ENCODE measurements around the gene EDARADD. TPM values are rescaled to one million over a fixed set of nuclear protein-coding genes. Genes with fewer than 3 reads are reported as not detected.

The EDARADD gene
- total and polyA plus RNA-seq, 4 donors = 0.13 to 0.67 (median 0.26) TPM

GRCh38 chr1:236426215-236426614 lies 32.1 kb downstream of the EDARADD start:
- H3K4me1 ChIP-seq (ENCODE audit: control insufficient read depth in 4 of 4, insufficient read depth in 4 of 4, low read length in 3 of 4) = no peaks in the 10 kb centered on the region
- H3K36me3 ChIP-seq (ENCODE audit: control insufficient read depth in 4 of 4, insufficient read depth in 3 of 4, low read depth in 1 of 4, low read length in 3 of 4) = no peaks in the 10 kb centered on the region
- H3K9ac ChIP-seq (ENCODE audit: low read depth in 1 of 2, low read length in 2 of 2) = no peak overlapping the region
- no peaks in the 10 kb centered on the region for H3K9me3 ChIP-seq (ENCODE audit: control insufficient read depth in 4 of 4, low read length in 3 of 4)
- TF ChIP-seq NR2F2 (IDR thresholded peaks at IDR 0.05) = no peak
- no peak for TF ChIP-seq JUND (IDR thresholded peaks at IDR 0.05)
- no peak for TF ChIP-seq SP1 (IDR thresholded peaks at IDR 0.05)
- TF ChIP-seq HNF4G (IDR thresholded peaks at IDR 0.05) = no peak
- WGBS = 95% methylated on average over 3 of the region's 3 CpGs
- no peak overlapping the region for H3K27ac ChIP-seq (ENCODE audit: low read depth in 1 of 2, low read length in 2 of 2)
- no peak for DNase-seq (ENCODE audit: low spot score)
- no peak overlapping the region for H3K4me3 ChIP-seq (ENCODE audit: low read depth in 1 of 3, low read length in 3 of 3)
- H3K27me3 ChIP-seq (ENCODE audit: control insufficient read depth in 4 of 4, insufficient read depth in 4 of 4, low read length in 3 of 4) = no peaks in the 10 kb centered on the region

DNA sequence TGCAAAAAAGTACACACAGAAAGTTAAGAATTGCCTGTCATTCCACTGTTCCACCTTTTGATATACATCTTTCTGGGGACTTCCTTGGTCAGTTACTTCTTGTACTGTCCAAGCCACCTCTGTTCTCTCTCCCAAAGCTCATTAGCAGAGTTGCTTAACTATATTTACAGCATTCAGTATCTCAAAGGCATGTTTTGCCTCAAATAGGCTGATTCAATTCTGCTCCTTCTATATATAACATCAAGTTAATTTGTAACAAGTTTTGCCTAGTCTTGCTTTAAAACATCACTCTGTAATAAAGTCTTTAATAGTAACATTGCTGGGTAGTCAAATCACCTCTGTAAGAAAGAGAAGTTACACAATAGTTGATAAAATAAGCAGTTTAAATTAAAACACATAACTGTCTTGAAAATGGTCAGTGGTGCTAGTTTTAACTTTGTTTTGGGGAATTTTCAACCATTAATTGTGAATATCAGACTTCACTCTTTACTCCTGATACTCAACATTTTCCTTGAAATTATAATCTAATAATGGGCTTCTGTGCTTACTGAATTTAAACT lies 35.7 kb downstream of the EDARADD start:
- Histone ChIP-seq H3K36me3 (ENCODE audit: control insufficient read depth in 4 of 4, insufficient read depth in 3 of 4, low read depth in 1 of 4, low read length in 3 of 4) (no peaks in the 10 kb centered on the region), H3K9me3 (ENCODE audit: control insufficient read depth in 4 of 4, low read length in 3 of 4) (no peaks in the 10 kb centered on the region), H3K4me3 (ENCODE audit: low read depth in 1 of 3, low read length in 3 of 3) (no peak overlapping the region), H3K27me3 (ENCODE audit: control insufficient read depth in 4 of 4, insufficient read depth in 4 of 4, low read length in 3 of 4) (no peaks in the 10 kb centered on the region), H3K9ac (ENCODE audit: low read depth in 1 of 2, low read length in 2 of 2) (no peak overlapping the region), H3K4me1 (ENCODE audit: control insufficient read depth in 4 of 4, insufficient read depth in 4 of 4, low read length in 3 of 4) (no peaks in the 10 kb centered on the region), H3K27ac (ENCODE audit: low read depth in 1 of 2, low read length in 2 of 2) (no peak overlapping the region)
- TF ChIP-seq GABPA (IDR thresholded peaks at IDR 0.05 in 1 of 2, conservative IDR thresholded peaks at IDR 0.05 in 1 of 2) (no peak), RXRA (IDR thresholded peaks at IDR 0.05) (no peak), EGR1 (IDR thresholded peaks at IDR 0.05; ENCODE audit: low read depth in 2 of 2) (no peak), HNF4G (IDR thresholded peaks at IDR 0.05) (no peak), FOXA1 (IDR thresholded peaks at IDR 0.05) (no peak), TAF1 (conservative IDR thresholded peaks at IDR 0.05) (no peak), SP1 (IDR thresholded peaks at IDR 0.05) (no peak), RAD21 (IDR thresholded peaks at IDR 0.05) (no peak), NR2F2 (IDR thresholded peaks at IDR 0.05) (no peak), ATF3 (IDR thresholded peaks at IDR 0.05) (no peak)
- TF ChIP-seq, protein P1, sequence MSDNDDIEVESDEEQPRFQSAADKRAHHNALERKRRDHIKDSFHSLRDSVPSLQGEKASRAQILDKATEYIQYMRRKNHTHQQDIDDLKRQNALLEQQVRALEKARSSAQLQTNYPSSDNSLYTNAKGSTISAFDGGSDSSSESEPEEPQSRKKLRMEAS (IDR thresholded peaks at IDR 0.05) = no peak
- TF ChIP-seq, protein P2, sequence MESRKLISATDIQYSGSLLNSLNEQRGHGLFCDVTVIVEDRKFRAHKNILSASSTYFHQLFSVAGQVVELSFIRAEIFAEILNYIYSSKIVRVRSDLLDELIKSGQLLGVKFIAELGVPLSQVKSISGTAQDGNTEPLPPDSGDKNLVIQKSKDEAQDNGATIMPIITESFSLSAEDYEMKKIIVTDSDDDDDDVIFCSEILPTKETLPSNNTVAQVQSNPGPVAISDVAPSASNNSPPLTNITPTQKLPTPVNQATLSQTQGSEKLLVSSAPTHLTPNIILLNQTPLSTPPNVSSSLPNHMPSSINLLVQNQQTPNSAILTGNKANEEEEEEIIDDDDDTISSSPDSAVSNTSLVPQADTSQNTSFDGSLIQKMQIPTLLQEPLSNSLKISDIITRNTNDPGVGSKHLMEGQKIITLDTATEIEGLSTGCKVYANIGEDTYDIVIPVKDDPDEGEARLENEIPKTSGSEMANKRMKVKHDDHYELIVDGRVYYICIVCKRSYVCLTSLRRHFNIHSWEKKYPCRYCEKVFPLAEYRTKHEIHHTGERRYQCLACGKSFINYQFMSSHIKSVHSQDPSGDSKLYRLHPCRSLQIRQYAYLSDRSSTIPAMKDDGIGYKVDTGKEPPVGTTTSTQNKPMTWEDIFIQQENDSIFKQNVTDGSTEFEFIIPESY (IDR thresholded peaks at IDR 0.05) = no peak
- no peak for DNase-seq (ENCODE audit: low spot score)

DNA sequence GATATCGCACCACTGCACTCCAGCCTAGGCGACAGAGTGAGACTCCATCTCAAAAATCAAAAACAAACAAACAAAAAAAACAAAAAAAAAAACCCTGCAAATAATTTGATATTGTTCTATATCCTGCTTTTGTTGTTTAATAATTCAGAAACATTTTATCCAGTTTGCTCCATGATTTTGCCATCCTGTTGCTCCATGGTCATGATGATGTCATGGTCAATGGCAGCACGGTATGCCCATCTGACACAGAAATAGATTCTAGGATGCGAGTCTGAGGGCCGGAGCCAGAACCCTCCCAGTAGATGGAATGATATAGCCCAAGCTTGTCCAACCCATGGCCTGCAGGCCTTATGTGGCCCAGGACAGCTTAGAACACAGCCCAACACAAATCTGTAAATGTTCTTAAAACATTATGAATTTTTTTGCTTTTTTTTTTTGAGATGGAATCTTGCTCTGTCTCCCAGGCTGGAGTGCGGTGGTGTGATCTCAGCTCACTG lies 39.8 kb downstream of the EDARADD start:
- Histone ChIP-seq H3K36me3 (ENCODE audit: control insufficient read depth in 4 of 4, insufficient read depth in 3 of 4, low read depth in 1 of 4, low read length in 3 of 4) (no peaks in the 10 kb centered on the region), H3K27ac (ENCODE audit: low read depth in 1 of 2, low read length in 2 of 2) (no peak overlapping the region), H3K4me3 (ENCODE audit: low read depth in 1 of 3, low read length in 3 of 3) (no peak overlapping the region), H3K9ac (ENCODE audit: low read depth in 1 of 2, low read length in 2 of 2) (no peak overlapping the region), H3K9me3 (ENCODE audit: control insufficient read depth in 4 of 4, low read length in 3 of 4) (no peaks in the 10 kb centered on the region), H3K27me3 (ENCODE audit: control insufficient read depth in 4 of 4, insufficient read depth in 4 of 4, low read length in 3 of 4) (no peaks in the 10 kb centered on the region), H3K4me1 (ENCODE audit: control insufficient read depth in 4 of 4, insufficient read depth in 4 of 4, low read length in 3 of 4) (no peaks in the 10 kb centered on the region)
- DNase-seq (ENCODE audit: low spot score) = no peak
- WGBS = 97% methylated on average over 6 of the region's 6 CpGs
- TF ChIP-seq RXRA (IDR thresholded peaks at IDR 0.05) = no peak
- no peak for TF ChIP-seq FOXA1 (IDR thresholded peaks at IDR 0.05)
- no peak for TF ChIP-seq YY1 (IDR thresholded peaks at IDR 0.05)
- no peak for TF ChIP-seq RAD21 (IDR thresholded peaks at IDR 0.05)
- no peak for TF ChIP-seq NR2F2 (IDR thresholded peaks at IDR 0.05)
- no peak for TF ChIP-seq HNF4A (conservative IDR thresholded peaks at IDR 0.05)
- TF ChIP-seq, protein P3, sequence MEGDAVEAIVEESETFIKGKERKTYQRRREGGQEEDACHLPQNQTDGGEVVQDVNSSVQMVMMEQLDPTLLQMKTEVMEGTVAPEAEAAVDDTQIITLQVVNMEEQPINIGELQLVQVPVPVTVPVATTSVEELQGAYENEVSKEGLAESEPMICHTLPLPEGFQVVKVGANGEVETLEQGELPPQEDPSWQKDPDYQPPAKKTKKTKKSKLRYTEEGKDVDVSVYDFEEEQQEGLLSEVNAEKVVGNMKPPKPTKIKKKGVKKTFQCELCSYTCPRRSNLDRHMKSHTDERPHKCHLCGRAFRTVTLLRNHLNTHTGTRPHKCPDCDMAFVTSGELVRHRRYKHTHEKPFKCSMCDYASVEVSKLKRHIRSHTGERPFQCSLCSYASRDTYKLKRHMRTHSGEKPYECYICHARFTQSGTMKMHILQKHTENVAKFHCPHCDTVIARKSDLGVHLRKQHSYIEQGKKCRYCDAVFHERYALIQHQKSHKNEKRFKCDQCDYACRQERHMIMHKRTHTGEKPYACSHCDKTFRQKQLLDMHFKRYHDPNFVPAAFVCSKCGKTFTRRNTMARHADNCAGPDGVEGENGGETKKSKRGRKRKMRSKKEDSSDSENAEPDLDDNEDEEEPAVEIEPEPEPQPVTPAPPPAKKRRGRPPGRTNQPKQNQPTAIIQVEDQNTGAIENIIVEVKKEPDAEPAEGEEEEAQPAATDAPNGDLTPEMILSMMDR (IDR thresholded peaks at IDR 0.05; ENCODE audit: low read depth, low read length, missing input control) = no peak
- TF ChIP-seq EGR1 (IDR thresholded peaks at IDR 0.05; ENCODE audit: low read depth in 2 of 2) = no peak
- no peak for TF ChIP-seq TAF1 (conservative IDR thresholded peaks at IDR 0.05)
- no peak for TF ChIP-seq SP1 (IDR thresholded peaks at IDR 0.05)
- TF ChIP-seq GABPA (IDR thresholded peaks at IDR 0.05 in 1 of 2, conservative IDR thresholded peaks at IDR 0.05 in 1 of 2) = no peak
- TF ChIP-seq ATF3 (IDR thresholded peaks at IDR 0.05) = no peak
- no peak for TF ChIP-seq HNF4G (IDR thresholded peaks at IDR 0.05)
- no peak for TF ChIP-seq JUND (IDR thresholded peaks at IDR 0.05)
- TF ChIP-seq, protein P1 (IDR thresholded peaks at IDR 0.05) = no peak
- no peak for TF ChIP-seq FOXA2 (IDR thresholded peaks at IDR 0.05)
- TF ChIP-seq, protein P2 (IDR thresholded peaks at IDR 0.05) = no peak

Data from liver (tissue), 9 donors.